HK-2 (cell line): ENCODE results near the gene MAOB.
"Not testable (repeated sequence)": the region's sequence is repeated elsewhere in the genome, so short reads cannot be mapped to it uniquely, and the experiment has no call there.

Source experiments
- DNase-seq: peaks from one replicate; pipeline ENCODE4 v3.0.0-alpha.2; 2018; ENCODE audit not compliant: unreplicated experiment

Gene MAOB

GRCh38 chrX:43882294-43882681 lies at the start of gene MAOB:
Gene MAOB, minus strand, starts transcription at chrX:43882450. Its CDS starts 151 bp downstream, at chrX:43882299.
- peak; percentile 11 for DNase-seq

DNA sequence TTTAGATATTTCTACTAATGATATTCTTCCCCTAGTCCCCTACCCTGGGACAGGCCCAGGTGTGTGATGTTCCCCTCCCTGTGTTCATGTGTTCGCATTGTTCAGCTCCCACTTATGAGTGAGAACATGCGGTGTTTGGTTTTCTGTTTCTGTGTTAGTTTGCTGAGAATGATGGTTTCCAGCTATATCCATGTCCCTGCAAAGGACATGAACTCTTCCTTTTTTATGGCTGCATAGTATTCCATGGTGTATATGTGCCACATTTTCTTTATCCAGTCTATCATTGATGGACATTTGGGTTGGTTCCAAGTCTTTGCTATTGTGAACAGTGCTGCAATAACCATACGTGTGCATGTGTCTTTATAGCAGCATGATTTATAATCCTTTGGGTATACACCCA lies 39.8 kb upstream of the MAOB start:
- not testable (repeated sequence) for DNase-seq

DNA sequence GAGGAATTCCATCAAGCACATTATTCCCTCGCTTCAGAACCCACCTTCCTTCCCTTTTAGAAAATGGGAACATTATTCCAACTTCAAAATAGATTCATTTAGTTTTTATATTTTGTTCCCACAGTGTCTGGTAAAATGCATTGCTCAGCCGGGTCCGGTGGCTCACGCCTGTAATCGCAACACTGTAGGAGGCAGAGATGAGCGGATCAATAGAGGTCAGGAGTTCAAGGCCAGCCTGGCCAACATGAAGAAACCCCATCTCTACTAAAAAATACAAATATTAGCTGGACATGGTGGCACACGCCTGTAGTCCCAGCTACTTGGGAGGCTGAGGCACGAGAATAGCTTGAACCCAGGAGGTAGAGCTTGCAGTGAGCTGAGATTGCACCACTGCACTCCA lies 28.5 kb upstream of the MAOB start:
- DNase-seq, result not testable (repeated sequence)

DNA sequence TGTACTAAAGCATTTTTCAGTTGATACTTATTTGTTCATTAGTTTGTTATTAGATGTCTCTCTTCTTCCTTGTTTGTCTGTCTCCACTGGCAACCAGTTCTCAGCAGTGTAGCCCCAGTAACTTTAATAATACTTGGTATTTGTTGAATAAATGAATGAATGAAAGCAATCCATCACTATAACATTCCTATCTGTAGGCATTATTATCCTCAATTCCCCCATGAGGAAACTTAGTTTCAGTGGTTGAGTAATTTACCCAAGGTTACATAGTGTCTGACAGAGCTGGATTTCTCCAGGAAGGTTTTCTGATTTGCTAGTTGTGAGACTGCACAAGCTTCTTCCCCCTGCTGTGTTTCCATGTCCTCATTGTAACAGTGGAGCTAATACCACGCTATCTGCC lies 27.8 kb upstream of the MAOB start:
- no peak for DNase-seq

DNA sequence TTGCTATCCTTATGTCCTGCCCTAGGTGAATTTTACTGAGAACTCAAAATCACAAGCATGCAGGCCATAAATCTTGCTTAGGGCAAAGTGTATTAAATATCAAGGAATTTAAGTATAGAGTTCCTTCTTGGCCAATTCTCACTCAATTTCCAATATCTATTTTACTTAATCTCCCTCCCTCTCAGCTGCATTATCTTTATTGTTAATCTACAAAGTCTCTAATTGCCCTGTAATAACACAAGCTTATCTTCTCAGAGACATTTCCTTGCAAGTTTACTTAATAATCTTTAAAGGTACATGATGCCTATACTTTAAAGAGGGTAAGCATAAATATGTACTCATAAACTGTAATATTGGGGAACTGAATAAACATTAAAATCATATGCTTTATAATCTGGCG lies 26.9 kb upstream of the MAOB start:
- DNase-seq, result no peak

GRCh38 chrX:43899878-43900815 lies 17.9 kb upstream of the MAOB start:
- no peak for DNase-seq

GRCh38 chrX:43898406-43899035 lies 16.3 kb upstream of the MAOB start:
- DNase-seq, result no peak

GRCh38 chrX:43897290-43897689 lies 15.0 kb upstream of the MAOB start:
- DNase-seq, result no peak

GRCh38 chrX:43892336-43892870 lies 10.2 kb upstream of the MAOB start:
- no peak for DNase-seq

GRCh38 chrX:43885617-43886016 lies 3.4 kb upstream of the MAOB start:
- DNase-seq, result no peak

- DNase-seq, result no peak
Measured at GRCh38 chrX:43881410-43882293, 598 bp downstream of the MAOB start.

GRCh38 chrX:43880425-43880824 lies 1.8 kb downstream of the MAOB start:
- no peak for DNase-seq

- DNase-seq, result no peak
Measured at GRCh38 chrX:43878906-43879526, 3.2 kb downstream of the MAOB start.

DNA sequence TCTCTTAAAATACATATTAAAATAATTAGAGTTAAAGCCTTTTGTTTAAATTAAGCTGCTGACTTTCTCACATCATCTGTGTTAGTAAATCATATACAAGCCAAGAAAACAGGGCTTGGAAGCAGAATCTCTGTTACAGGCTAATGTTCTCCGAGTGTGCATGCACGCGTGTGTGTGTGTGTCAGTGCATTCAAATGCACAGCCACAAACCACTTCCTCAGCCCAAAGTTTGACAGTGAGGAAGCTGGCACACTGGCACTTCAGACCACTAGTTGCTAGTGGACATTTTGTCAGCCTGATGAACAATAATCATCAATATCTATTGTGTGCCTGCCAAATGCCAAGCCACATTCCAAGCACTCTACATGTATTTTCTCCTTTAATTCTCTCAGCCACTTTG lies 5.6 kb downstream of the MAOB start:
- no peak for DNase-seq

DNA sequence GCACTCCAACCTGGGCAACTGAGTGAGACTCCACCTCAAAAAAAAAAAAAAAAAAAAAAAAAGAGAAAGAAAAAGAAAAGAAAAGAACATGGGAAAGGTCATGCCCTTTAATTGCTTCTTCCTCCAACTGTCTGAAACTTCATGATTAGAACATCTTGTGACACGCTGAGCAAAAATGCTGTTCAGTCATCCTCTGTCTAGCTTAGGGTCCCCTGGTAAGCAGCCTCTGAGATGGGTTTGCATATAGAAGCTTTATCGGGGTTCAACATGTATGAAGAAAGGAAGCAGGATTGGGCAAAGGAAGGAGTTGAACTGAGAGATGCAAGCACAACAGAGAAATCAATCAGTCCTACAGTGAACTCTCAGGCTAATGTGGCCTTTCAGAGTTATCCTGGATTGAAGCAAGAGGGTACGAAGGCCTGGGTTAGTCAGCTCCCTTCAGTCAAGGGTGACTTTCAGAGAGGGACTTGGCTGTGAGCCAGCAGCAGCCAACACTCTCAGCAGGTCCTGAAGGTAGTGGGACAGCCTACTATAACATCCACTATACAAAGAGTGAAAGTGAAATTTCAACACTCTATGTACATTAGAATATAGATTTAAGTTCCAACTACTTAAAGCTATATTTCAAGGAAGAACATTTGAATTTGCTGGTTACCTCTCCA lies 11.4 kb downstream of the MAOB start:
- DNase-seq, result peak; percentile 15

GRCh38 chrX:43870011-43870410 lies 12.2 kb downstream of the MAOB start:
- DNase-seq, result no peak

DNA sequence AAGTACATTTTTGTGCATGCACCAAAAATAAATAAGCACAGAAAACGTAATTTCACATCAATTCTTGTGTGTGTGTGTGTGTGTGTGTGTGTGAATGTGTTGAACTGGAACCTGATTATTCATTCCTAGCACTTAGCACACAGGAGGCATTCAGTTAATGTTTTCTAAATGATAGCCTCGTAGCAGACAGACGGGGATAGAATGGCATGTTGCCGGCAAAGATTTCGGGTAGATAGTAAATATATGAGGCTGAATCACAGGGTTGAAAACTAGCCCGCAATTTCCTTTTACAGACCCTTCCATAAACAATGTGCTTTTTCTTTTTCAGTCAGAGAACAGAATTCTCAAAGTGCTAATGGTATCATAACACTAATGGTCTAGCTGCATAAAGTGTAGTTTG lies 13.5 kb downstream of the MAOB start:
- no peak for DNase-seq

DNA sequence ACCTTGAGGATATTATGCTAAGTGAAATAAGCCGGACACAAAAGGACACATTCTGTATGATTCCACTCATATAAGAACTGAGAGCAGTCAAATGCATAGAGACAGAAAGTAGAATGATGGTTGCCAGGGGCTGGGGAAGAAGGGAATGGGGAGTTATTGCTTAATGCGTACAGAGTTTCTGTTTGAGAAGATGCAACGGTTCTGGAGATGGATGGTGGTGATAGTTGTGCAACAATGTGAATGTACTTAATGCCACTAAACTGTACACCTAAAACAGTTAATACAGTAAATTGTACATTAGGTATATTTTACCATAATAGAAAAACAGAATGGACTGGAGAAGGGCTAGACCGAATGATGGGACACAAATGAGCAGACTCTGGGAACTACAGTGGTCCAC lies 15.8 kb downstream of the MAOB start:
- DNase-seq, result no peak

GRCh38 chrX:43865791-43866190 lies 16.5 kb downstream of the MAOB start:
- DNase-seq, result no peak

DNA sequence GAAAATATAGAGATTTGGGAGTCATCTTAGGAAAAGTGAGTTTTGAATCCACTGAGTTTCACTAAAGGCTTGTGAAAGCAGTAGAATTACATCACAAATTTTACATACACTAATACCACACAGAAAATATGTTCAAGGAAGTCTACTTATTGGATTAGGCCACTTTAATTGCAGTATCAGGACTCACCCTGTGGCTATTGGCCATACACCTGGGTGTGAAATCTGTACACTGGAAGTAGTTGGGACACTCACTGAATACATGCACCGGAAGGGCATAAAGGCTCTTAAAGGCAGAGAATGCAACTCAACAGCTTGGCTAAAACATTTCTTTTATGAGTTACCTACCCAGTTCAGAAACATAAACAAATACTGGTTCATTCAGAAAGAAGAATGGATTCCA lies 19.8 kb downstream of the MAOB start:
- no peak for DNase-seq

DNA sequence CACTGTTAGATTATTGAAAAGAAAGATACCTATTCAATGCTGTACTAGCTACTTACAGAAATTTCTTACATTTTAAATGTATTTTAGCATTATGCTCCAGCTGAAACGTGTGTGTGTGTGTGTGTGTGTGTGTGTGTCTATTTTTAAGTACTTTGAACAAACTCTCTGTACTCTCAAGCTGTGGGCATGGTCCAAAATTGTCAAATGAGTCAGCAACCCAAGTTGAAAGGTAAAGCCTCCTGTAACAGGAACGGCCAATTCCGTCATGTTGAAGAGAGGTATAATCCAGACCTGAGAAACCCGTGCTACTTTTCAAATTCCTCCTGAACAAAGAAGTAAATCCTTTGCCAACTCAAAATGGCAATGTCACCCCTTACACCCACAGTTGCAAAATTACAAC lies 20.5 kb downstream of the MAOB start:
- DNase-seq, result no peak
